SU-DHL-6 (cell line): ENCODE measurements around the gene PDK4.

Experiments used
- H2AFZ ChIP-seq: fragments of 200-600 bp; sonication (generic); 2 replicates; pipeline ENCODE4 v1.6.1; 2014; ENCODE audit warnings: low read depth, mild to moderate bottlenecking, moderate library complexity, mixed read lengths, antibody characterized with exemption, low read length; ENCODE audit not compliant: severe bottlenecking
- H3F3A ChIP-seq: fragments of 200-600 bp; shearing (Covaris generic); 2 replicates; pipeline ENCODE4 v1.6.0; 2016; ENCODE audit warnings: antibody characterized with exemption, mild to moderate bottlenecking; ENCODE audit not compliant: insufficient read depth
- H3K27ac ChIP-seq: fragments of 200-600 bp; sonication (generic); 2 replicates; pipeline ENCODE4 v1.5.1; 2016; ENCODE audit warnings: low read depth, mild to moderate bottlenecking, low read length, moderate library complexity, mixed read lengths
- H3K27me3 ChIP-seq: fragments of 200-600 bp; sonication (generic), shearing (Covaris generic); 2 replicates; pipeline ENCODE4 v1.6.0; 2014; ENCODE audit warnings: mild to moderate bottlenecking, low read length
- H3K36me3 ChIP-seq: fragments of 200-600 bp; sonication (generic); 2 replicates; pipeline ENCODE4 v1.6.1; 2014; ENCODE audit warnings: mild to moderate bottlenecking, low read length, mixed read lengths
- H3K4me2 ChIP-seq: fragments of 300-600, 200-600 bp; shearing (Covaris generic), sonication (generic); 2 replicates; pipeline ENCODE4 v1.6.0; 2014; ENCODE audit warnings: low read length, low read depth, mild to moderate bottlenecking; ENCODE audit not compliant: poor library complexity, severe bottlenecking
- H3K4me3 ChIP-seq: fragments of 200-600 bp; sonication (generic); 2 replicates; pipeline ENCODE4 v1.5.1; 2014; ENCODE audit warnings: antibody characterized with exemption, low read length, mild to moderate bottlenecking, mixed read lengths; ENCODE audit not compliant: insufficient read depth, poor library complexity, severe bottlenecking
- H3K79me2 ChIP-seq: fragments of 200-600 bp; sonication (generic); 2 replicates; pipeline ENCODE4 v1.6.1; 2014; ENCODE audit warnings: mild to moderate bottlenecking, low read length, moderate library complexity; ENCODE audit not compliant: insufficient read depth
- H3K9ac ChIP-seq: fragments of 200-600 bp; sonication (generic); 2 replicates; pipeline ENCODE4 v1.7.0; 2014; ENCODE audit warnings: mild to moderate bottlenecking, low read length
- H3K9me2 ChIP-seq: fragments of 200-600 bp; sonication (generic); replicated peaks from 2 replicates; pipeline ENCODE4 v1.6.1; 2014; ENCODE audit warnings: low read length; ENCODE audit not compliant: insufficient read depth
- H3K9me3 ChIP-seq: fragments of 200-600 bp; sonication (generic); 2 replicates; pipeline ENCODE4 v1.6.1; 2014; ENCODE audit warnings: low read length, mixed read lengths; ENCODE audit not compliant: insufficient read depth
- H4K20me1 ChIP-seq: fragments of 200-600 bp; sonication (generic); 2 replicates; pipeline ENCODE4 v1.6.1; 2014; ENCODE audit warnings: low read depth, mild to moderate bottlenecking, antibody characterized with exemption, low read length, moderate library complexity, mixed read lengths
- EZH2phosphoT487 ChIP-seq: fragments of 200-600 bp; sonication (generic), shearing (Covaris generic); conservative IDR thresholded peaks from 2 replicates; pipeline ENCODE4 v1.6.1; 2018; ENCODE audit warnings: mild to moderate bottlenecking, antibody characterized with exemption, low read length, moderate library complexity, mixed read lengths
- TF ChIP-seq, protein P1 (sequence below): fragments of 200-600 bp; sonication (generic); IDR thresholded peaks from one replicate; pipeline ENCODE4 v1.5.1; 2017; ENCODE audit warnings: antibody characterized with exemption, mild to moderate bottlenecking, low read length, moderate library complexity; ENCODE audit not compliant: insufficient read depth, poor library complexity, severe bottlenecking

Gene PDK4

DNA sequence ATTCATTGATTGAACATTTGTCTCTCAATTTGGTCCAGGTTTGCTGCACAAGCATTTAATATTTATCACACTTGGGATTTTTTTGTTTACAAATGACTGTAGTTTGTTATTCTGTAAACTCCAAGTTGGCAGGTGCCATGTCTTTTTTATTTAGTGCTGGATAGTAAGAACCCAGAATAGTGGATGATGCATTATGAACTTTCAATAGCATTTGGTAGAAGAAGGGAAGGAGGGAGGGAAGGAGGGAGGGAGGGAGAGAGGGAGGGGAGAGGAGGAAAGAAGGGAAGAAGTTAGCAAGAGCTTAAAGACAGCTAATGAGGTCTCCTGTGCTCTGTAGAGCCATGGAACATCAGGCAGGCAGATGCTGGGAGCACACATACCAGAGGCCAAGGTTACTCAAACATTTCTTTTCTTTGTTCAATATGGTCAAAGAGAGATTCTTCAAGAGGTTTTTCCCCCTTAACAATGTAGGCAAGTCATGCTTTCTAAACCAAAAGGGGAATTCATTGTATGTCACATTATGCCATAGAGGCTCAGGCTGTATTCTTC is 25.8 kb upstream of the PDK4 start:
- no peaks in the 10 kb centered on the region for H3K27me3 ChIP-seq
- H2AFZ ChIP-seq: no peak overlapping the region
- H4K20me1 ChIP-seq: no peaks in the 10 kb centered on the region
- H3K9me3 ChIP-seq: no peaks in the 10 kb centered on the region
- H3K9me2 ChIP-seq: no peaks in the 10 kb centered on the region
- H3K27ac ChIP-seq: no peak overlapping the region
- no peak overlapping the region for H3K4me2 ChIP-seq
- no peaks in the 10 kb centered on the region for H3F3A ChIP-seq
- no peaks in the 10 kb centered on the region for H3K79me2 ChIP-seq
- H3K9ac ChIP-seq: no peak overlapping the region
- H3K36me3 ChIP-seq: no peaks in the 10 kb centered on the region
- TF ChIP-seq, protein P1, sequence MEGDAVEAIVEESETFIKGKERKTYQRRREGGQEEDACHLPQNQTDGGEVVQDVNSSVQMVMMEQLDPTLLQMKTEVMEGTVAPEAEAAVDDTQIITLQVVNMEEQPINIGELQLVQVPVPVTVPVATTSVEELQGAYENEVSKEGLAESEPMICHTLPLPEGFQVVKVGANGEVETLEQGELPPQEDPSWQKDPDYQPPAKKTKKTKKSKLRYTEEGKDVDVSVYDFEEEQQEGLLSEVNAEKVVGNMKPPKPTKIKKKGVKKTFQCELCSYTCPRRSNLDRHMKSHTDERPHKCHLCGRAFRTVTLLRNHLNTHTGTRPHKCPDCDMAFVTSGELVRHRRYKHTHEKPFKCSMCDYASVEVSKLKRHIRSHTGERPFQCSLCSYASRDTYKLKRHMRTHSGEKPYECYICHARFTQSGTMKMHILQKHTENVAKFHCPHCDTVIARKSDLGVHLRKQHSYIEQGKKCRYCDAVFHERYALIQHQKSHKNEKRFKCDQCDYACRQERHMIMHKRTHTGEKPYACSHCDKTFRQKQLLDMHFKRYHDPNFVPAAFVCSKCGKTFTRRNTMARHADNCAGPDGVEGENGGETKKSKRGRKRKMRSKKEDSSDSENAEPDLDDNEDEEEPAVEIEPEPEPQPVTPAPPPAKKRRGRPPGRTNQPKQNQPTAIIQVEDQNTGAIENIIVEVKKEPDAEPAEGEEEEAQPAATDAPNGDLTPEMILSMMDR: no peak
- no peak for TF ChIP-seq EZH2phosphoT487
- H3K4me3 ChIP-seq: no peak overlapping the region

DNA sequence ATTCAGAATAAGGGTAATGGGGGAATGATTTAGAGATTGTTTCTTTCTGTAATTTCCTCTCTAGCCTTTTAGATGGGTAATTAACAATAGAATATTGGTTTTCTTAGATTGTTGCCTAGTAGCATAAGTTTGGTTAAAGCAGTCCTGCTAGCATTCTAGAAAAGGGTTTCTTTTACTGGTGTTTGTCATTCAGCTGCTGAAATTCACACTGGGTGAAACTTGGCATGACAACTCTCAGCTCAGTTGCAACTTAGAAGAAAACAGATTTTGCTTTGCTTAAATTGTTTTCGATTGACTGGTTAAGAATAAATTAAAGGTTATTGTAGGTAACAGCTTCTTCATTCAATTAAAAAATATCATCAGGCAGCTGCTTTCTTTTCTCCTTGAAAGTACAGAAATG is 25.1 kb upstream of the PDK4 start:
- H3K4me3 ChIP-seq: no peak overlapping the region
- no peaks in the 10 kb centered on the region for H3F3A ChIP-seq
- TF ChIP-seq, protein P1: no peak
- TF ChIP-seq EZH2phosphoT487: no peak
- H3K9me2 ChIP-seq: no peaks in the 10 kb centered on the region
- no peak overlapping the region for H3K27ac ChIP-seq
- H3K4me2 ChIP-seq: no peak overlapping the region
- no peak overlapping the region for H3K9ac ChIP-seq
- no peaks in the 10 kb centered on the region for H3K9me3 ChIP-seq
- H2AFZ ChIP-seq: no peak overlapping the region
- no peaks in the 10 kb centered on the region for H3K79me2 ChIP-seq
- H3K36me3 ChIP-seq: no peaks in the 10 kb centered on the region
- no peaks in the 10 kb centered on the region for H4K20me1 ChIP-seq
- H3K27me3 ChIP-seq: no peaks in the 10 kb centered on the region

DNA sequence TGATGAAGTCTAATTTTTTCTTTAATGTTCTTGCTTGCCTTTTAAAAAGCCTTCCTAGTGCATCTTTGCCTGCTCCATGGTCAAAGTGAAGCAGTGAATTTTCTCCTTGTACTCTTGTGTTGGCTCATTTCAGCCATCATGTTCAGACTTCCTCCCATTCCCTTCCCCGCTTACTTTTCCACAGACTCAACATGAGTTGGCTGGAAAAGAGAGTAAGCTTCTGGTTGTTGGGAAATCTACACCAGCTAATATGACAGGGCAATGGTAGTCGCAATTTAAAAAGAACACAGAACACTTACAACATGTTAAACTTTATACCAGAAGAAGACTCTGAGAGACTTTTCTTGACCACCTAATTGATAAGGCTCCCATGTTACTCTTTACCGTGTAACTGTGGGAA is 24.3 kb upstream of the PDK4 start:
- no peak overlapping the region for H3K4me2 ChIP-seq
- no peaks in the 10 kb centered on the region for H3F3A ChIP-seq
- H3K36me3 ChIP-seq: no peaks in the 10 kb centered on the region
- no peaks in the 10 kb centered on the region for H3K9me3 ChIP-seq
- no peaks in the 10 kb centered on the region for H3K27me3 ChIP-seq
- H3K79me2 ChIP-seq: no peaks in the 10 kb centered on the region
- no peak overlapping the region for H3K27ac ChIP-seq
- H3K4me3 ChIP-seq: no peak overlapping the region
- H3K9ac ChIP-seq: no peak overlapping the region
- H3K9me2 ChIP-seq: no peaks in the 10 kb centered on the region
- no peak overlapping the region for H2AFZ ChIP-seq
- TF ChIP-seq, protein P1: no peak
- TF ChIP-seq EZH2phosphoT487: no peak
- H4K20me1 ChIP-seq: no peaks in the 10 kb centered on the region

DNA sequence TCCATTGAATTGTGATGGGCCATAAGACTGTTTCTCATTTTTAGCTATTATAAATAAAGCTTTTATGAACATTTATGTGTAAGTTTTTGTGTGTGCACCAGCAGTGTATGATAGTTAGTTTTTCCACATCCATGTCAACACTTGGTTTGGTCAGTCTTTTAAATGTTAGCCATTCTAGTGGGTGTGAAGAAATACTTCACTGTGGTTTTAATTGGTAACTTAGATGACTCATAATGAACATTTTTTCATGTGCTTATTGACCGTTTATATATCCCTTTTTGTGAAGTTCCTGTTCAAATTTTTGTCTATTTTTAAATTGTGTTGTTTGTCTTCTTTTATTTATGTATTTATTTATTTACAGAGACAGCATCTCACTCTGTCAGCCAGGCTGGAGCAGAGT is 23.6 kb upstream of the PDK4 start:
- H3K9me3 ChIP-seq: no peaks in the 10 kb centered on the region
- H3K4me2 ChIP-seq: no peak overlapping the region
- H3K9ac ChIP-seq: no peak overlapping the region
- no peak overlapping the region for H2AFZ ChIP-seq
- no peaks in the 10 kb centered on the region for H3F3A ChIP-seq
- no peak for TF ChIP-seq EZH2phosphoT487
- TF ChIP-seq, protein P1: no peak
- no peaks in the 10 kb centered on the region for H3K27me3 ChIP-seq
- no peaks in the 10 kb centered on the region for H3K36me3 ChIP-seq
- no peaks in the 10 kb centered on the region for H3K9me2 ChIP-seq
- no peaks in the 10 kb centered on the region for H4K20me1 ChIP-seq
- no peaks in the 10 kb centered on the region for H3K79me2 ChIP-seq
- no peak overlapping the region for H3K4me3 ChIP-seq
- no peak overlapping the region for H3K27ac ChIP-seq
